HCT116 (cell line): Measurements from ENCODE around the gene DOK7. TPM values are rescaled to one million over a fixed set of nuclear protein-coding genes. Genes with fewer than 3 reads are reported as not detected.

Source experiments
- ATAC-seq: fragments of 200-7000 bp; cut with Tn5 transposase; 2 replicates; pipeline ENCODE4 v1.9.1; 2020; ENCODE audit warnings: mild to moderate bottlenecking, moderate library complexity
- BruUV-seq: library from RNA; stranded (reverse); fragments of 400-500 nt; replicated peaks from 2 replicates; lab custom pipeline; 2021; lab: Mats Ljungman, UMichigan
- CTCF ChIA-PET: fragments of 300-600 bp; sonication (Branson Sonifier 250); formaldehyde crosslinking; loops from one replicate; lab custom pipeline; 2021; ENCODE audit warnings: antibody characterized with exemption; lab: Charles Lee
- POLR2A ChIA-PET: fragments of 300-600, 350-600 bp; sonication (Branson Sonifier 250); formaldehyde crosslinking; loops from one replicate; lab custom pipeline; 2021; ENCODE audit warnings: antibody characterized with exemption; lab: Charles Lee
- RAD21 ChIA-PET, 2 experiments: fragments of 300-600 bp; sonication (Branson Sonifier 250); formaldehyde crosslinking; loops; one replicate each; lab custom pipeline; 2023; ENCODE audit warnings: low total read pairs in 2 of 2; ENCODE audit not compliant: uncharacterized antibody in 2 of 2, unreplicated experiment in 2 of 2, low non-redundant PET in 1 of 2; lab: Charles Lee
- DNase-seq: peaks from one replicate; pipeline ENCODE4 v3.0.0-alpha.2; 2010; ENCODE audit warnings: low read depth, low spot score
- H2AFZ ChIP-seq: fragments of 200-600 bp; shearing (Covaris generic), sonication (generic); 2 replicates; pipeline ENCODE4 v1.6.1; 2017; ENCODE audit warnings: low read depth, mixed run types, mixed read lengths, antibody characterized with exemption, low read length; ENCODE audit not compliant: poor library complexity, severe bottlenecking
- H3K27ac ChIP-seq: 2 replicates; pipeline ENCODE4 v1.5.1; 2012; ENCODE audit warnings: low read depth, low read length
- H3K27me3 ChIP-seq: fragments of 200-600 bp; sonication (generic); 2 replicates; pipeline ENCODE4 v1.6.1; 2016; ENCODE audit warnings: mixed run types, low read length, mixed read lengths; ENCODE audit not compliant: insufficient read depth
- H3K36me3 ChIP-seq, 2 experiments: fragments of 200-500 bp in 1 of 2; fragments of 200-600 bp in 1 of 2; sonication (Bioruptor generic) in 1 of 2; sonication (generic) in 1 of 2; 2 replicates each; pipeline versions ENCODE4 v1.5.1 to v1.6.1; 2014 to 2016; ENCODE audit warnings: low read length in 2 of 2, inconsistent platforms in 1 of 2, mixed read lengths in 1 of 2, mixed run types in 1 of 2; ENCODE audit not compliant: insufficient read depth in 2 of 2, control insufficient read depth in 1 of 2
- H3K4me1 ChIP-seq, 2 experiments: fragments of 200-600 bp in 1 of 2; sonication (generic) in 1 of 2; 2 replicates each; pipeline versions ENCODE4 v1.5.1 to v1.6.1; 2012 to 2017; ENCODE audit warnings: low read length in 2 of 2, inconsistent platforms in 1 of 2, mild to moderate bottlenecking in 1 of 2, mixed read lengths in 1 of 2, mixed run types in 1 of 2, moderate library complexity in 1 of 2; ENCODE audit not compliant: insufficient read depth in 2 of 2, control insufficient read depth in 1 of 2
- H3K4me2 ChIP-seq: fragments of 200-600 bp; sonication (generic); 2 replicates; pipeline ENCODE4 v1.6.1; 2017; ENCODE audit warnings: mixed run types, low read length, mixed read lengths
- H3K4me3 ChIP-seq, 2 experiments: fragments of 200-600 bp in 1 of 2; sonication (generic) in 1 of 2; replicated peaks in 1 of 2; 2 replicates each; pipeline ENCODE4 v1.5.1; 2011 to 2016; ENCODE audit warnings: low read length in 2 of 2, control low read depth in 1 of 2, low read depth in 1 of 2, mild to moderate bottlenecking in 1 of 2, mixed read lengths in 1 of 2, mixed run types in 1 of 2
- H3K79me2 ChIP-seq: fragments of 200-600 bp; sonication (generic); 2 replicates; pipeline ENCODE4 v1.6.1; 2017; ENCODE audit warnings: mild to moderate bottlenecking, mixed run types, low read length, moderate library complexity, mixed read lengths; ENCODE audit not compliant: insufficient read depth
- H3K9ac ChIP-seq: fragments of 200-600 bp; sonication (generic); 2 replicates; pipeline ENCODE4 v1.6.1; 2016; ENCODE audit warnings: low read length, mixed read lengths
- H3K9me2 ChIP-seq: fragments of 200-600 bp; sonication (generic), shearing (Covaris generic); 2 replicates; pipeline ENCODE4 v1.6.1; 2017; ENCODE audit warnings: mixed run types, mild to moderate bottlenecking, moderate library complexity; ENCODE audit not compliant: insufficient read depth
- H3K9me3 ChIP-seq, 2 experiments: fragments of 200-500 bp in 1 of 2; fragments of 200-600 bp in 1 of 2; sonication (Bioruptor generic) in 1 of 2; sonication (generic) in 1 of 2; 2 replicates each; pipeline ENCODE4 v1.6.1; 2014 to 2017; ENCODE audit warnings: low read length in 2 of 2, mixed read lengths in 2 of 2, inconsistent platforms in 1 of 2, low read depth in 1 of 2, mild to moderate bottlenecking in 1 of 2, mixed run types in 1 of 2, moderate library complexity in 1 of 2; ENCODE audit not compliant: control insufficient read depth in 1 of 2, insufficient read depth in 1 of 2
- H4K20me1 ChIP-seq: fragments of 200-600 bp; sonication (generic), shearing (Covaris generic); 2 replicates; pipeline ENCODE4 v1.6.1; 2017; ENCODE audit warnings: mixed run types, mild to moderate bottlenecking, moderate library complexity; ENCODE audit not compliant: insufficient read depth
- CTCF ChIP-seq, 3 experiments: fragments of 200-600 bp in 1 of 3; sonication (generic) in 1 of 3; IDR thresholded peaks in 2 of 3; conservative IDR thresholded peaks in 1 of 3; 2 replicates each; pipeline ENCODE4 v1.5.1; 2012 to 2017; ENCODE audit warnings: low read depth in 2 of 3, low read length in 2 of 3, antibody characterized with exemption in 1 of 3, borderline replicate concordance in 1 of 3, control low read depth in 1 of 3, mild to moderate bottlenecking in 1 of 3, mixed read lengths in 1 of 3, mixed run types in 1 of 3, moderate library complexity in 1 of 3; ENCODE audit not compliant: insufficient read depth in 1 of 3
- EGR1 ChIP-seq: IDR thresholded peaks from 2 replicates; pipeline ENCODE4 v1.6.1; 2012; ENCODE audit warnings: low read depth
- ELF1 ChIP-seq: IDR thresholded peaks from 2 replicates; pipeline ENCODE4 v1.6.1; 2012; ENCODE audit warnings: low read depth, borderline replicate concordance
- JUND ChIP-seq: IDR thresholded peaks from 2 replicates; pipeline ENCODE4 v1.6.1; 2012
- MAX ChIP-seq: IDR thresholded peaks from 2 replicates; pipeline ENCODE4 v1.6.1; 2012
- POLR2A ChIP-seq: IDR thresholded peaks from 2 replicates; pipeline ENCODE4 v1.7.0; 2011; ENCODE audit warnings: borderline replicate concordance; ENCODE audit not compliant: insufficient read depth, insufficient read length; ENCODE audit errors: extremely low read depth
- RAD21 ChIP-seq: IDR thresholded peaks from 2 replicates; pipeline ENCODE4 v1.6.1; 2012; ENCODE audit warnings: low read depth, mild to moderate bottlenecking
- SP1 ChIP-seq: IDR thresholded peaks from 2 replicates; pipeline ENCODE4 v1.6.1; 2012; ENCODE audit warnings: low read depth
- SRF ChIP-seq: IDR thresholded peaks from 2 replicates; pipeline ENCODE4 v1.6.1; 2012; ENCODE audit warnings: low read depth
- TCF7L2 ChIP-seq: IDR thresholded peaks from 2 replicates; pipeline ENCODE4 v1.7.0; 2011; ENCODE audit warnings: borderline replicate concordance, inconsistent platforms; ENCODE audit not compliant: insufficient read depth, insufficient read length; ENCODE audit errors: extremely low read depth
- YY1 ChIP-seq: IDR thresholded peaks from 2 replicates; pipeline ENCODE4 v1.6.1; 2011; ENCODE audit warnings: low read length, low read depth, moderate library complexity, mild to moderate bottlenecking; ENCODE audit not compliant: insufficient replicate concordance; ENCODE audit errors: extremely low read depth
- ZFX ChIP-seq: fragments of 450-650 bp; IDR thresholded peaks from 2 replicates; pipeline ENCODE4 v1.6.1; 2017
- ZNF274 ChIP-seq: fragments of 200-500 bp; sonication (Bioruptor generic); IDR thresholded peaks from 2 replicates; pipeline ENCODE4 v1.6.1; 2014; ENCODE audit warnings: mild to moderate bottlenecking, low read depth, low read length, inconsistent platforms
- intact Hi-C: fragments of 100-400 bp; cut with micrococcal nuclease; formaldehyde crosslinking; loops from 2 replicates; pipeline ENCODE4 v1.10.0; 2022
- total RNA-seq: library from RNA; stranded (reverse); gene quantifications from one replicate; pipeline ENCODE4 v1.2.1, GENCODE V29; 2021; ENCODE audit not compliant: unreplicated experiment

The DOK7 gene
- total RNA-seq, 1 experiment from 2014 or later = 2.4 TPM

- TF ChIP-seq RAD21 (no peak), JUND (no peak)
These were observed 42.5 kb upstream of the DOK7 start (continued) for GRCh38 chr4:3420606-3420955.

GRCh38 chr4:3420956-3421355, 42.1 kb upstream of the DOK7 start:
- Histone ChIP-seq H3K79me2 (no peaks in the 10 kb centered on the region), H3K4me2 (no peak overlapping the region), H3K27me3 (no peaks in the 10 kb centered on the region), H3K9ac (no peak overlapping the region), H3K36me3 (no peaks in the 10 kb centered on the region), H3K4me3 (no peak overlapping the region), H3K9me3 (no peaks in the 10 kb centered on the region), H3K4me1 (no peaks in the 10 kb centered on the region), H2AFZ (no peak overlapping the region), H4K20me1 (no peaks in the 10 kb centered on the region), H3K27ac (no peak overlapping the region), H3K9me2 (no peaks in the 10 kb centered on the region)
- intact Hi-C loops = no loop called here
- ATAC-seq (no peak), DNase-seq (no peak)
- no TSS peak for BruUV-seq
- no peak for TF ChIP-seq ZNF274
- no peak for TF ChIP-seq ELF1
- TF ChIP-seq TCF7L2 = no peak
- no peak for TF ChIP-seq EGR1
- TF ChIP-seq MAX = no peak
- no peak for TF ChIP-seq YY1
- TF ChIP-seq RAD21 = no peak
- TF ChIP-seq SRF = no peak
- TF ChIP-seq ZFX = no peak
- no peak for TF ChIP-seq POLR2A
- TF ChIP-seq CTCF (IDR thresholded peaks at IDR 0.05 in 2 of 3, conservative IDR thresholded peaks at IDR 0.05 in 1 of 3; ENCODE audit: borderline replicate concordance in 1 of 3, insufficient read depth in 1 of 3, low read depth in 2 of 3, low read length in 2 of 3) = no peak
- no peak for TF ChIP-seq SP1
- RAD21 ChIA-PET = no interaction called here
- POLR2A ChIA-PET = no interaction called here
- CTCF ChIA-PET = no interaction called here
